Activated T-cell treated with anti-CD3 and anti-CD28 coated beads, Interleukin-2, amount 50 U/mL, for 24 hours (primary cell): ENCODE results near the gene AGAP1.

Experiments used
- DNase-seq: peaks from one replicate; pipeline ENCODE4 v3.0.0-alpha.2; 2020
- H3K27ac Mint-ChIP-seq: 2 replicates; pipeline ENCODE4 v1.8.0; 2020; ENCODE audit warnings: mild to moderate bottlenecking, mixed read lengths
- H3K27me3 Mint-ChIP-seq: 2 replicates; pipeline ENCODE4 v1.8.0; 2020; ENCODE audit warnings: mixed read lengths
- H3K36me3 Mint-ChIP-seq: 2 replicates; pipeline ENCODE4 v1.8.0; 2020; ENCODE audit warnings: low read depth, mixed read lengths
- H3K4me1 Mint-ChIP-seq: 2 replicates; pipeline ENCODE4 v1.8.0; 2020; ENCODE audit warnings: low read depth, mixed read lengths
- H3K4me3 Mint-ChIP-seq: 2 replicates; pipeline ENCODE4 v1.8.0; 2020; ENCODE audit warnings: mild to moderate bottlenecking, moderate library complexity, mixed read lengths
- H3K9me3 Mint-ChIP-seq: 2 replicates; pipeline ENCODE4 v1.8.0; 2020; ENCODE audit warnings: mixed read lengths

The AGAP1 gene

GRCh38 chr2:236041616-236042015, 547.8 kb downstream of the AGAP1 start:
- H3K27ac Mint-ChIP-seq, result no peak overlapping the region
- no peak overlapping the region for H3K4me3 Mint-ChIP-seq
- no peaks in the 10 kb centered on the region for H3K36me3 Mint-ChIP-seq
- no peaks in the 10 kb centered on the region for H3K9me3 Mint-ChIP-seq
- peaks cover 3% of the 10 kb centered on the region for H3K27me3 Mint-ChIP-seq
- H3K4me1 Mint-ChIP-seq, result no peaks in the 10 kb centered on the region
- DNase-seq, result no peak

- H3K4me3 Mint-ChIP-seq, result no peak overlapping the region
- H3K27ac Mint-ChIP-seq, result no peak overlapping the region
- no peaks in the 10 kb centered on the region for H3K9me3 Mint-ChIP-seq
- H3K27me3 Mint-ChIP-seq, result peaks cover 3% of the 10 kb centered on the region
- no peak for DNase-seq
- no peaks in the 10 kb centered on the region for H3K36me3 Mint-ChIP-seq
- H3K4me1 Mint-ChIP-seq, result no peaks in the 10 kb centered on the region
These were observed 548.2 kb downstream of the AGAP1 start for GRCh38 chr2:236042087-236042486.

GRCh38 chr2:236044191-236044590, 550.3 kb downstream of the AGAP1 start:
- DNase-seq, result no peak
- no peak overlapping the region for H3K27ac Mint-ChIP-seq
- H3K4me3 Mint-ChIP-seq, result no peak overlapping the region
- no peaks in the 10 kb centered on the region for H3K4me1 Mint-ChIP-seq
- peaks cover 11% of the 10 kb centered on the region for H3K27me3 Mint-ChIP-seq
- H3K9me3 Mint-ChIP-seq, result no peaks in the 10 kb centered on the region
- no peaks in the 10 kb centered on the region for H3K36me3 Mint-ChIP-seq

- Mint-ChIP-seq H3K27ac (no peak overlapping the region), H3K4me1 (peaks cover 9% of the 10 kb centered on the region), H3K36me3 (no peaks in the 10 kb centered on the region), H3K9me3 (no peaks in the 10 kb centered on the region), H3K4me3 (no peak overlapping the region), H3K27me3 (peaks cover 11% of the 10 kb centered on the region)
- DNase-seq, result no peak
These were observed 551.7 kb downstream of the AGAP1 start for GRCh38 chr2:236045251-236046235.

GRCh38 chr2:236046715-236047114, 552.9 kb downstream of the AGAP1 start:
- peaks cover 17% of the 10 kb centered on the region for H3K27me3 Mint-ChIP-seq
- no peaks in the 10 kb centered on the region for H3K9me3 Mint-ChIP-seq
- peaks cover 9% of the 10 kb centered on the region for H3K4me1 Mint-ChIP-seq

GRCh38 chr2:236047176-236047575, 553.3 kb downstream of the AGAP1 start:
- Mint-ChIP-seq H3K9me3 (no peaks in the 10 kb centered on the region), H3K4me1 (peaks cover 9% of the 10 kb centered on the region), H3K36me3 (no peaks in the 10 kb centered on the region), H3K27me3 (peaks cover 16% of the 10 kb centered on the region), H3K27ac (no peak overlapping the region), H3K4me3 (no peak overlapping the region)
- DNase-seq, result no peak

More at GRCh38 chr2:236046715-236047114, 552.9 kb downstream of the AGAP1 start:
- Mint-ChIP-seq H3K27ac (no peak overlapping the region), H3K4me3 (no peak overlapping the region), H3K36me3 (no peaks in the 10 kb centered on the region)
- no peak for DNase-seq

GRCh38 chr2:236047886-236048540, 554.2 kb downstream of the AGAP1 start:
- peaks cover 9% of the 10 kb centered on the region for H3K4me1 Mint-ChIP-seq
- no peak for DNase-seq
- peaks cover 24% of the 10 kb centered on the region for H3K27me3 Mint-ChIP-seq
- H3K4me3 Mint-ChIP-seq, result no peak overlapping the region
- H3K36me3 Mint-ChIP-seq, result no peaks in the 10 kb centered on the region
- no peak overlapping the region for H3K27ac Mint-ChIP-seq
- no peaks in the 10 kb centered on the region for H3K9me3 Mint-ChIP-seq

- no peaks in the 10 kb centered on the region for H3K36me3 Mint-ChIP-seq
- DNase-seq, result no peak
- peaks cover 43% of the 10 kb centered on the region for H3K27me3 Mint-ChIP-seq
- peaks cover 10% of the 10 kb centered on the region for H3K4me1 Mint-ChIP-seq
- no peaks in the 10 kb centered on the region for H3K9me3 Mint-ChIP-seq
- H3K4me3 Mint-ChIP-seq, result no peak overlapping the region
- no peak overlapping the region for H3K27ac Mint-ChIP-seq
These were observed 556.1 kb downstream of the AGAP1 start for GRCh38 chr2:236049981-236050380.

GRCh38 chr2:236051351-236051750, 557.5 kb downstream of the AGAP1 start:
- no peak overlapping the region for H3K27ac Mint-ChIP-seq
- H3K36me3 Mint-ChIP-seq, result no peaks in the 10 kb centered on the region
- H3K4me1 Mint-ChIP-seq, result peaks cover 10% of the 10 kb centered on the region
- H3K9me3 Mint-ChIP-seq, result no peaks in the 10 kb centered on the region
- peaks cover 56% of the 10 kb centered on the region for H3K27me3 Mint-ChIP-seq
- H3K4me3 Mint-ChIP-seq, result no peak overlapping the region
- no peak for DNase-seq

GRCh38 chr2:236051806-236052205, 558.0 kb downstream of the AGAP1 start:
- H3K27me3 Mint-ChIP-seq, result peaks cover 61% of the 10 kb centered on the region
- H3K4me1 Mint-ChIP-seq, result peaks cover 10% of the 10 kb centered on the region
- no peaks in the 10 kb centered on the region for H3K9me3 Mint-ChIP-seq
- no peaks in the 10 kb centered on the region for H3K36me3 Mint-ChIP-seq
- H3K4me3 Mint-ChIP-seq, result no peak overlapping the region
- H3K27ac Mint-ChIP-seq, result no peak overlapping the region
- no peak for DNase-seq

- Mint-ChIP-seq H3K4me1 (peaks cover 10% of the 10 kb centered on the region), H3K4me3 (no peak overlapping the region), H3K36me3 (no peaks in the 10 kb centered on the region), H3K27me3 (peaks cover 64% of the 10 kb centered on the region), H3K27ac (no peak overlapping the region), H3K9me3 (no peaks in the 10 kb centered on the region)
- DNase-seq, result no peak
These were observed 558.4 kb downstream of the AGAP1 start for GRCh38 chr2:236052206-236052605.

- H3K36me3 Mint-ChIP-seq, result no peaks in the 10 kb centered on the region
- H3K4me1 Mint-ChIP-seq, result peaks cover 10% of the 10 kb centered on the region
- H3K4me3 Mint-ChIP-seq, result no peak overlapping the region
- no peak overlapping the region for H3K27ac Mint-ChIP-seq
- peaks cover 4% of the 10 kb centered on the region for H3K9me3 Mint-ChIP-seq
- DNase-seq, result no peak
- peaks cover 67% of the 10 kb centered on the region for H3K27me3 Mint-ChIP-seq
These were observed 559.3 kb downstream of the AGAP1 start for GRCh38 chr2:236052926-236053821.

- Mint-ChIP-seq H3K4me3 (no peak overlapping the region), H3K36me3 (no peaks in the 10 kb centered on the region), H3K4me1 (peaks cover 10% of the 10 kb centered on the region), H3K27me3 (peaks cover 65% of the 10 kb centered on the region), H3K9me3 (peaks cover 5% of the 10 kb centered on the region), H3K27ac (no peak overlapping the region)
- no peak for DNase-seq
These were observed 560.3 kb downstream of the AGAP1 start for GRCh38 chr2:236054125-236054524.

- Mint-ChIP-seq H3K9me3 (peaks cover 5% of the 10 kb centered on the region), H3K4me1 (peaks cover 8% of the 10 kb centered on the region), H3K4me3 (no peak overlapping the region), H3K27me3 (peaks cover 65% of the 10 kb centered on the region), H3K27ac (no peak overlapping the region), H3K36me3 (no peaks in the 10 kb centered on the region)
- DNase-seq, result no peak
These were observed 560.9 kb downstream of the AGAP1 start for GRCh38 chr2:236054621-236055305.
